ENCODE measurements around the gene STRBP. TPM values are rescaled to one million over a fixed set of nuclear protein-coding genes. Genes with fewer than 3 reads are reported as not detected.

Gene STRBP
- total and polyA plus RNA-seq, 2 of the 8 experiments (the other 6 are each of a cell fraction or from before 2014, with no cell fraction given), result 29.7 to 105 TPM

GRCh38 chr9:123257276-123257675 lies 11.1 kb downstream of the STRBP start:
- no peak overlapping the region for H2BK12ac ChIP-seq (ENCODE audit: low read depth, low read length)
- H2BK20ac ChIP-seq (ENCODE audit: low read length), result no peak overlapping the region
- H4K91ac ChIP-seq (replicated peaks; ENCODE audit: insufficient read length, low read length), result no peak overlapping the region
- H3K9me3 ChIP-seq (ENCODE audit: insufficient read depth in 2 of 2, low read depth in 1 of 2, low read length in 1 of 2), result no peaks in the 10 kb centered on the region
- peaks cover 11 to 96% of the 10 kb centered on the region in 2 experiments for H3K79me2 ChIP-seq (ENCODE audit: control insufficient read depth in 1 of 2, insufficient read depth in 2 of 2, low read length in 2 of 2)
- no peak overlapping the region for H2BK15ac ChIP-seq (ENCODE audit: low read length)
- DNase-seq (ENCODE audit: low read depth in 1 of 2, low spot score in 2 of 2), result no peak
- no peaks in the 10 kb centered on the region; the same call in 1 of the 2 replicates for H3K23me2 ChIP-seq (ENCODE audit: low read depth, low read length)
- no peak overlapping the region for H3K18ac ChIP-seq (ENCODE audit: extremely low read depth, low read length)
- no peak overlapping the region for H2AK5ac ChIP-seq (ENCODE audit: low read depth, low read length)
- WGBS, 2 experiments (ENCODE audit: extremely low coverage in 1 of 2, insufficient coverage in 1 of 2, insufficient read length in 1 of 2, insufficient replicate concordance in 2 of 2, low coverage in 1 of 2, low lambda C conversion rate in 2 of 2, missing lambda C conversion rate in 1 of 2), result 90% methylated on average over 3 of the region's 3 CpGs; no CpG with 5 or more reads in 1 of the 2 experiments
- H3K27ac ChIP-seq (ENCODE audit: low read depth, low read length), result no peak overlapping the region
- no peaks in the 10 kb centered on the region for H3K36me3 ChIP-seq (ENCODE audit: control insufficient read depth in 2 of 4, insufficient read depth in 4 of 4, low read length in 3 of 4)
- no peak overlapping the region for H4K5ac ChIP-seq (ENCODE audit: insufficient read length, low read depth, low read length)
- H3K4ac ChIP-seq (replicated peaks; ENCODE audit: insufficient read length, low read depth, low read length), result no peak overlapping the region
- no peak overlapping the region for H3K4me2 ChIP-seq (ENCODE audit: insufficient read depth in 1 of 2, low read depth in 2 of 2, low read length in 2 of 2)
- no peak overlapping the region for H3K56ac ChIP-seq (replicated peaks; ENCODE audit: insufficient read length, low read depth, low read length)
- ChIA-PET CTCF (ENCODE audit: partially characterized antibody) (interaction anchor here (1.5 kb wide), 1 partner anchor 8 kb away, joined by 4 read pairs; no protein-coding TSS in a partner anchor), POLR2A (ENCODE audit: partially characterized antibody) (interaction anchor here (0.6 to 2.0 kb wide), 5 partner anchors 8 to 57 kb away, joined by 3 to 5 read pairs (median 3); partner anchors contain the start of gene STRBP)
- FAIRE-seq, result no peak
- H3K79me1 ChIP-seq (ENCODE audit: low read depth, low read length), result peaks cover 2% of the 10 kb centered on the region; the same call in 1 of the 2 replicates
- H2AFZ ChIP-seq (ENCODE audit: low read length), result no peak overlapping the region
- H3K9ac ChIP-seq (replicated peaks in 1 of 4; ENCODE audit: extremely low read depth in 1 of 4, low read depth in 3 of 4, low read length in 3 of 4), result no peak overlapping the region
- H3K14ac ChIP-seq (ENCODE audit: insufficient read length), result no peak overlapping the region
- H3K4me3 ChIP-seq (ENCODE audit: extremely low read depth in 1 of 4, insufficient read depth in 2 of 4, low read depth in 3 of 4, low read length in 4 of 4), result no peak overlapping the region
- H3K4me1 ChIP-seq (replicated peaks in 1 of 4; ENCODE audit: control insufficient read depth in 3 of 4, insufficient read depth in 4 of 4, low read length in 3 of 4), result peaks cover 0 to 2% (median 0%) of the 10 kb centered on the region in 4 experiments; a peak in 1 of 7 replicates
- no peak overlapping the region for H2BK120ac ChIP-seq (replicated peaks; ENCODE audit: low read depth, low read length)
- no peak overlapping the region for H4K8ac ChIP-seq (ENCODE audit: extremely low read depth, insufficient read depth, low read length)
- H2BK5ac ChIP-seq (ENCODE audit: low read depth, low read length), result no peak overlapping the region
- peaks cover 7 to 8% of the 10 kb centered on the region in 2 experiments for H4K20me1 ChIP-seq (replicated peaks in 1 of 2; ENCODE audit: control insufficient read depth in 1 of 2, insufficient read depth in 2 of 2, low read length in 2 of 2)
- H3K27me3 ChIP-seq (replicated peaks in 1 of 4; ENCODE audit: control insufficient read depth in 3 of 4, extremely low read depth in 1 of 4, insufficient read depth in 3 of 4, low read length in 3 of 4), result no peaks in the 10 kb centered on the region
- no peak overlapping the region for H3K23ac ChIP-seq (ENCODE audit: insufficient read length)
- no peak for TF ChIP-seq CBX8 (IDR thresholded peaks at IDR 0.05; ENCODE audit: borderline replicate concordance, low read depth, low read length)
- TF ChIP-seq PHF8 (conservative IDR thresholded peaks at IDR 0.05; ENCODE audit: low read depth, low read length), result no peak
- no peak for TF ChIP-seq SUZ12 (IDR thresholded peaks at IDR 0.05; ENCODE audit: low read length)
- TF ChIP-seq, protein P1, sequence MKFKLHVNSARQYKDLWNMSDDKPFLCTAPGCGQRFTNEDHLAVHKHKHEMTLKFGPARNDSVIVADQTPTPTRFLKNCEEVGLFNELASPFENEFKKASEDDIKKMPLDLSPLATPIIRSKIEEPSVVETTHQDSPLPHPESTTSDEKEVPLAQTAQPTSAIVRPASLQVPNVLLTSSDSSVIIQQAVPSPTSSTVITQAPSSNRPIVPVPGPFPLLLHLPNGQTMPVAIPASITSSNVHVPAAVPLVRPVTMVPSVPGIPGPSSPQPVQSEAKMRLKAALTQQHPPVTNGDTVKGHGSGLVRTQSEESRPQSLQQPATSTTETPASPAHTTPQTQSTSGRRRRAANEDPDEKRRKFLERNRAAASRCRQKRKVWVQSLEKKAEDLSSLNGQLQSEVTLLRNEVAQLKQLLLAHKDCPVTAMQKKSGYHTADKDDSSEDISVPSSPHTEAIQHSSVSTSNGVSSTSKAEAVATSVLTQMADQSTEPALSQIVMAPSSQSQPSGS (IDR thresholded peaks at IDR 0.05; ENCODE audit: low read length), result no peak
- TF ChIP-seq EP300 (IDR thresholded peaks at IDR 0.05; ENCODE audit: borderline replicate concordance in 1 of 2, low read depth in 2 of 2, low read length in 2 of 2), result no peak
- no peak for TF ChIP-seq SIN3A (conservative IDR thresholded peaks at IDR 0.05 in 1 of 2, IDR thresholded peaks at IDR 0.05 in 1 of 2; ENCODE audit: low read depth in 1 of 2, low read length in 2 of 2)
- no peak for TF ChIP-seq BRCA1 (IDR thresholded peaks at IDR 0.05; ENCODE audit: low read depth, low read length)
- TF ChIP-seq HDAC6 (IDR thresholded peaks at IDR 0.05; ENCODE audit: low read depth, low read length), result no peak

Measured in H1 (cell line).